Hepatocyte (in vitro differentiated cells): ENCODE results near the gene CBARP.

Experiments
- EZH2 ChIP-seq: fragments of 200-600 bp; sonication (generic); IDR thresholded peaks from 2 replicates; pipeline ENCODE4 v1.6.1; 2016; ENCODE audit warnings: antibody characterized with exemption, mild to moderate bottlenecking, borderline replicate concordance
- EZH2phosphoT487 ChIP-seq: fragments of 200-600 bp; sonication (generic); IDR thresholded peaks from one replicate; pipeline ENCODE4 v1.6.1; 2018; ENCODE audit warnings: antibody characterized with exemption, mild to moderate bottlenecking, low read depth, moderate library complexity; ENCODE audit not compliant: unreplicated experiment, severe bottlenecking
- TF ChIP-seq, protein P1 (sequence below): fragments of 200-600 bp; sonication (generic); IDR thresholded peaks from 2 replicates; pipeline ENCODE4 v1.5.1; 2016; ENCODE audit warnings: antibody characterized with exemption, mild to moderate bottlenecking; ENCODE audit not compliant: poor library complexity

DNA sequence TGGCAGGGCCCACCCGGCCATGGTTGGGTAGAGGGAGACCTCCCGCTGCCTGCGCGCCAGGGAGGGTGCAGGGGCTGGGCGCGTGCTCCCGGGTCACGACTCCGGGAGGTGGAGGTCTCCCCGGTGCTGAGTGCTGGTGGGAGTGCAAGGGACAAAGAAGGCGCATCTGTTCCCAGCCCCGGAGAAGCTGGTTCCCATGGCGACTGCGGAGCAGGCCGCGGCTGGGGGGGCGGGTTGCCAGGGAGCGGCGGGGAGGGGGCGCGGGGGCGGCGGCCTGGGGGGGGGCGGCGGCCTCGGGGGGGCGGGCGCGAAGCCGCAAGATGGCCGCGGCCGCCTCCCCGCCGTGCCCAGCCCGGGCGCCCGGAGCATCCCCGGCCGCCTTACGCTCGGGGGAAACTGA is 1.2 kb downstream of the CBARP start:
- TF ChIP-seq, protein P1, sequence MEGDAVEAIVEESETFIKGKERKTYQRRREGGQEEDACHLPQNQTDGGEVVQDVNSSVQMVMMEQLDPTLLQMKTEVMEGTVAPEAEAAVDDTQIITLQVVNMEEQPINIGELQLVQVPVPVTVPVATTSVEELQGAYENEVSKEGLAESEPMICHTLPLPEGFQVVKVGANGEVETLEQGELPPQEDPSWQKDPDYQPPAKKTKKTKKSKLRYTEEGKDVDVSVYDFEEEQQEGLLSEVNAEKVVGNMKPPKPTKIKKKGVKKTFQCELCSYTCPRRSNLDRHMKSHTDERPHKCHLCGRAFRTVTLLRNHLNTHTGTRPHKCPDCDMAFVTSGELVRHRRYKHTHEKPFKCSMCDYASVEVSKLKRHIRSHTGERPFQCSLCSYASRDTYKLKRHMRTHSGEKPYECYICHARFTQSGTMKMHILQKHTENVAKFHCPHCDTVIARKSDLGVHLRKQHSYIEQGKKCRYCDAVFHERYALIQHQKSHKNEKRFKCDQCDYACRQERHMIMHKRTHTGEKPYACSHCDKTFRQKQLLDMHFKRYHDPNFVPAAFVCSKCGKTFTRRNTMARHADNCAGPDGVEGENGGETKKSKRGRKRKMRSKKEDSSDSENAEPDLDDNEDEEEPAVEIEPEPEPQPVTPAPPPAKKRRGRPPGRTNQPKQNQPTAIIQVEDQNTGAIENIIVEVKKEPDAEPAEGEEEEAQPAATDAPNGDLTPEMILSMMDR = no peak
- TF ChIP-seq EZH2phosphoT487 (no peak), EZH2 (no peak)
